Measurements from ENCODE around the gene SDF2.
A peak's percentile ranks its signal among the peaks of the same experiment; 100 is the strongest.
"Not testable (repeated sequence)": the region's sequence is repeated elsewhere in the genome, so short reads cannot be mapped to it uniquely, and the experiment has no call there.

SDF2 gene

DNA sequence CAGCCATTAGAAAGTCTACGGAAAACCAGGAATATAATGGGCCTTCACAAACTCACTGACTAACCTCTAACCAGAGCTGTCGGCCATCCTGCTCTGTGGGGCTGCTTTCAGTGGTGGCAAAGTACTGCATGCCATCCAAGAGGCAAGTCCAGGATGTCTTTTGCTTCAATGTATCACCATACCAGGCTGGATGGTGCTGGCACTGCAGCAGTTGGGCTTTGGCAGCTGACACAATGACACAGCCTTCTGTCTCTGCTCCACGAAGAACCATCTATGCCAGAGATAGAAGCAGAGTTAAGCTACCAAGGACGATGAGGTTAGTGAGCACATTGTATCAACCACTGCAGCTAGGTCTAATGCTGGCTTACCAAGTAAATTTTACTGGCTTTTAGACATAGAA lies 38.0 kb downstream of the SDF2 start:
- DNase-seq = no peak

DNA sequence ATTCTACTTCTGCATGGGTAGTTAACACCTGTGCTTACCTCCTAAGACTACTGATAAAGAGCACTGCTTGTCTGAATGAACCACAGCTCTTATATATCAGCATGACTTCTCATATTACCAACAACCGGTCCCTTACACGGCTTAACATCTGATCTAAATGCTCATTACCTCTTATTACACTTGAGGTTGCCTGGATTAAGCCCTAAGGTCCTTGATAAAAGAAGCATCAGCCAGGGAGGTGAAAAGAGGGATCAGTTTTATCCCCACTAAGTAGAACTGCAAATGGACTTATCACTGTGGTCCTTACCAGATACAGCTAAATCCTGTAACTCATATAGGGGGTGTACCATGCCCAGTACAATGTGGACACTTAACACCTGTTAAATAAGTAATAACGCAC lies 39.5 kb downstream of the SDF2 start:
- DNase-seq = no peak

DNA sequence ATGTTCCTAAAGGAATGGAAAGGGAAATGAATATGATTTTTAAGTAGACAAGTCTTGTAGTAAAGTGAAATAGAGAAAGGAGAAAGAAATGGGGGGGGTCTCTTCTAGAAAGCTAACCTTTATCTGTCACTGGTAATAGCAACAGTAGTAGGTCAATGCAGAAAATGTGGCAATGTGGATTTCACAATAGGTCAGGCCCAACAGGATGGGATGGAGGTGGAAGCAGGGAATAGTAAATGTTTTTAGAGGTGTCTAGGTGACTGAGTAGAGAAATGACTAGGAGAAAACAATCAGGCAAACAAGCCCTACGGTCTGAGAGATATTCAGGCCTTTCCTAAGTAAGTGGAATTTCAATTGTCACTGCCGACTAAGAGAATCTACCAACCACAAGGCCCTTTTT lies 41.7 kb downstream of the SDF2 start:
- no peak for DNase-seq

GRCh38 chr17:28618464-28618863 lies 43.2 kb downstream of the SDF2 start:
- DNase-seq = no peak

DNA sequence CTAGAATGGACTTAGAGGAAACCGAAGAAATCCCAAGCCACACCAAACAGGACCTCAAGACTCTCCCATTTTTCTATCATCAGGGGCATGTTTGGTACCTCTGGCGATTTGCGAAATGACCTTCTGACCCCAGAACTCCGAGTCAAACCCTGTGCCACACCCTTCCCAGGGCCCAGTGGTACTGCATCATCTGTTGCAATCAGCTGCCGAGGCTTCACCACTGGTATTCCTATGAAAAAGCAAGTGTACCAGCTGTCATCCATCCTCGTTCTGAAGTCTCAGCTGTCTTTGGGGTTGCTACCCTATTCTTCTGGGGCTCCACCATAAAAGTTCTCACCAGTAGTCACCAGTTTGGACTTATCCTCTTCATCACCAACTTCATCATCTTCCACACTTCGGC lies 45.4 kb downstream of the SDF2 start:
- no peak for DNase-seq

GRCh38 chr17:28615260-28615940 lies 46.3 kb downstream of the SDF2 start:
- no peak for DNase-seq

DNA sequence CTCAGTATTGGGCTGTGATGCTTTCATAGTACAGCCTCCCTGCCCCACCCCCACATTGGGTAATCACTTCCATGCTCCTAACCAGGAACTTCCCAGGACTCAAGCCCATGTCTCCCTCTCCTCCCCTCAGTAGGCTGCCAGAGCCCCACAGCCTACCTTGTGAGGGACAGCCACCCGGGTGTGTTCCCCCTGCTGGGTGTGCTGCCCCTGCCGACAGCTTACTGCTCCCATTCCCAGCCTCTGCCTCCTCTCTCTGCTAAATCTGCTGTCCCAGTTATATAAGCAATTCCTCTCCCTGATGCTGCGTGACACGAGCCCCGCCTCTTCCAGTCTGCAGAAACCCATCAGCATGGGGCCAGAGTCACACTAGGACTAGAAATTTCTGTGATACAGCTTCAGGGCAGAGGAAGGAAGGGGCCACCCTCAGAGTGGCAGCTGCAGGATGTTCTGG lies 47.8 kb downstream of the SDF2 start, which contains the start of gene RSKR:
Gene RSKR (minus strand): TSS at position 255 of the 451 bp plus-strand sequence. CDS start 24 bp downstream, at position 231.
- DNase-seq = no peak

GRCh38 chr17:28612936-28613872 lies 48.5 kb downstream of the SDF2 start:
- peak; percentile 12 to 63 (median 25) for DNase-seq

GRCh38 chr17:28612531-28612930 lies 49.2 kb downstream of the SDF2 start:
- peak in 2 of 3 experiments; percentile 14 to 53 for DNase-seq

- DNase-seq = no peak
These were observed 51.3 kb downstream of the SDF2 start for GRCh38 chr17:28610376-28610775.

DNA sequence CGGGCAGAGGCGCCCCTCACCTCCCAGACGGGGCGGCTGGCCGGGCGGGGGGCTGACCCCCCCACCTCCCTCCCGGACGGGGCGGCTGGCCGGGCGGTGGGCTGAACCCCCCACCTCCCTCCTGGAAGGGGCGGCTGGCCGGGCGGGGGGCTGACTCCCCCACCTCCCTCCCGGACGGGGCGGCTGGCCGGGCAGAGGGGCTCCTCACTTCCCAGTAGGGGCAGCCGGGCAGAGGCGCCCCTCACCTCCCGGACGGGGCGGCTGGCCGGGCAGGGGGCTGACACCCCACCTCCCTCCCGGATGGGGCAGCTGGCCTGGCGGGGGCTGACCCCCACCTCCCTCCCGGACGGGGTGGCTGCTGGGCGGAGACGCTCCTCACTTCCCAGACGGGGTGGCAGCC lies 57.7 kb downstream of the SDF2 start:
- DNase-seq = not testable (repeated sequence)

DNA sequence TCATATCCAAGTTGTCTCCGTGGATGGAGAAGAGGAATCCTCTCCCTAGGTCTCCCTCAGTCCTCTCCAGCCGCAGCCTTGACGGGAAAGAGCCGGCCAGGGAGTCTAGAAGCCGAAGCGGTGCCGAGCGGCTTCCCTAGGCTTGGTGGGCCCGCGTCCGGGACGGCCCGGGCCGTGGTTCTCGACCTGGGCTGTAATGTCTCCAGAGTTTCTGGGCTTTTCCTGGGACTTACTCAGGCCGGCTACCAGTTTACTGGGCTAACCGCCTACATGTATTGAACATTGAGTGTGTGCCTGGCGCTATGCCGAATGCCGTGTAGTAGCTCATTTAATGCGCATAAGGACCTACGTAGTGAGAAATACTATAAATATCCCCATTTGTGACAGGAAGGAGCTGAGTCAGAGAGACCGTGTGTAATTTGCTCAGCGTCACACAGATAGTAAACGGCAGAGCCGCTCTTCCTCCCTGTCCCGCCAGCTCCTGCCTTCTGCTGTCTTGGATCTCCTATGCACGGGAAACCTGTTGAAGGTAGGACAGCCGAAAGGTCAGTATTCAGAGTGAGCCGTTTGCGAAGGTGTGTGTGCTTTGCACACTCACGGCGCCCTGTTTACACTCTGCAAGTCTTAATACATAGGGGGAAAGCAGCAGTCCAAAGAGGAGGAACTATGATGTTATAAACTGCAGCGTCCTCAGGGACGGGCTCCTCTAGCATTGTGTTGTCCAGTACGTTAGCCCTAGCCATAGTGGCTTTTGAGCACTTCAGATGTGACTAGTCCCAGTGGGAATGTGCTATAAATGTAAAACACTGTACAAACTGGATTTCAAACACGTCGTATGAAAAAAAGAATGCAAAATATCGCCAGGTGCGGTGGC lies 62.2 kb downstream of the SDF2 start:
- peak; percentile 48 to 88 (median 62) for DNase-seq

DNA sequence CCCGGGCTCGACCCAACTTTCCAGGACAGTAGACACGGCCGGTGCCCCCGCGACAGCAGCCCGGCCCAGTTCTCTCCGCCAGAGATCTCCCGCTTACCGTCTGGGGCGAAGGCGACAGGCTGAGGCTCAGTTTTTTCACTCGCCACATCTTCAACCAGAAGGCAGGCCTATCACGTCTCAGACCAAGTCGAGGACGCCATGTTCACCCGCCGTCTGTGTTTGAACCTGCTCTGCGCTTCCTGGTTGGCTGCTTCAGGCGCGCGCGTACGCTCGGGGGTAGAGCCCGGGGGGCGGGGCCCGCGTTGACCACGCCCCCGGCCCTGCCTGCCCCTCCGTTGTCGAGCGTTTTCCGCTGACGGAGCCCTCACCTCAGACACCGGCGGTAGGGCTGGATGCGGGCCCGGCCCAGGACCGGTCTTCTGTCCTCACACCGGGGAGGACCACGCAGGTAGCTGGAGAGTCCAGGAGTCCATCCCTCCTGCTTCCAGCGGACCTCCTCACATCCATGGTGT lies 62.9 kb downstream of the SDF2 start, which contains the start of gene SPAG5:
Gene SPAG5 (minus strand): TSS at position 227 of the 512 bp plus-strand sequence. CDS start 79 bp downstream, at position 148.
- DNase-seq = peak; percentile 95 to 97 (median 96)

DNA sequence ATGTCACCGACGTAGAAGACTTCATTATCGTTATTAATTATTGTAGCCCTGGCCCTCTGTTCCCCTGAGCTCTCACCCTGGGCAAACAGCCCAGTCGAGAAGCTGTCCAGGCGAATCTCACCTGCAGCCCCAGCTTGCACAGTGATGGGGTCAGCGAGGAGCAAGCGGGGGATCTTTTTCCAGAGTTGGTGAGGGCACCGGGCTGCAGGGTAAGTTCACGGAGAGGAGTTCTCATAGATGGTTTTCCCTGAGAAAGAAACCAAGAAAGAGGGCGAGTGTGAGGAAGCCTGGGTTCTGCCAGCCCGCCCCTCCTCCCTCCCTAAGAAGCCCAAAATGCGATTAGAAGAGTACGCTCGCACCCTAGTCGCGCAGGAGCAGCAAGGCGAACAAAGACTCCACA lies 63.3 kb downstream of the SDF2 start:
- DNase-seq = no peak
